Right lobe of liver (tissue), 6 donors: ENCODE measurements around the gene GPSM3. TPM values are rescaled to one million over a fixed set of nuclear protein-coding genes. Genes with fewer than 3 reads are reported as not detected.
"Not testable (repeated sequence)": the region's sequence is repeated elsewhere in the genome, so short reads cannot be mapped to it uniquely, and the experiment has no call there.

Source experiments
- ATAC-seq, 4 donors: fragments of 200-7000 bp; cut with Tn5 transposase; one replicate each; pipeline ENCODE4 v1.9.1; 2020; ENCODE audit warnings: mild to moderate bottlenecking in 4 of 4, moderate library complexity in 4 of 4
- DNase-seq, 3 donors: peaks; one replicate each; pipeline ENCODE4 v3.0.0-alpha.2; 2020
- H3K27ac ChIP-seq, 3 donors: fragments of 200-600 bp; one replicate each; pipeline ENCODE4 v1.8.0; 2022
- H3K27me3 ChIP-seq, 2 donors: fragments of 200-600 bp; one replicate each; pipeline ENCODE4 v1.8.0; 2022
- H3K36me3 ChIP-seq, 4 donors: fragments of 200-600 bp; sonication (generic) in 1 of 4; one replicate each; pipeline versions ENCODE4 v1.5.1 to v1.8.0; 2017 to 2022; ENCODE audit warnings: control low read depth in 1 of 4
- H3K4me1 ChIP-seq, 4 donors: fragments of 200-600 bp; sonication (generic) in 1 of 4; one replicate each; pipeline versions ENCODE4 v1.5.1 to v1.8.0; 2017 to 2022; ENCODE audit warnings: control low read depth in 1 of 4
- H3K4me3 ChIP-seq, 3 donors: fragments of 200-600 bp; one replicate each; pipeline ENCODE4 v1.8.0; 2022
- H3K9me3 ChIP-seq, 4 donors: fragments of 200-600 bp; sonication (generic) in 1 of 4; one replicate each; pipeline versions ENCODE4 v1.5.1 to v1.8.0; 2017 to 2022; ENCODE audit warnings: control low read depth in 1 of 4
- POLR2A ChIP-seq: fragments of 450-650 bp; IDR thresholded peaks from one replicate; pipeline ENCODE4 v1.6.1; 2017; ENCODE audit warnings: antibody characterized with exemption, mild to moderate bottlenecking
- WGBS: methylation state at CpG from one replicate; pipeline ENCODE4 v1.1.6; 2018; ENCODE audit warnings: low coverage, low lambda C conversion rate; ENCODE audit not compliant: insufficient coverage; ENCODE audit errors: missing lambda C conversion rate; 5-methylcytosine and 5-hydroxymethylcytosine counted together
- intact Hi-C, 2 donors: fragments of 100-400 bp; cut with DNase I; formaldehyde crosslinking; loops; one replicate each; pipeline versions ENCODE4 v1.11.2 to v1.14.1; 2022
- total RNA-seq, 6 experiments: library from RNA; depleted of rRNA in 2 of 6; stranded (reverse); fragments of >200 nt in 2 of 6; fragmentation: NEBNext Ultra II Directional in 3 of 6; extraction: Animal tissue kit (Norgen Biotek cat#: 25700) in 3 of 6; gene quantifications; one replicate each; pipeline versions ENCODE4 v1.1.0 to v1.2.4, GENCODE V29; 2016 to 2023
- TF ChIP-seq, protein P1 (sequence below), 4 donors: fragments of 200-600 bp in 3 of 4; fragments of 450-650 bp in 1 of 4; IDR thresholded peaks; one replicate each; pipeline versions ENCODE4 v1.5.1 to v1.8.0; 2016 to 2022; ENCODE audit warnings: antibody characterized with exemption in 4 of 4, mild to moderate bottlenecking in 2 of 4
- donor health status: DM: no; HTN: yes; CAD: no.
- donor health status: DM: no; HTN: no; CAD: no.
- donor health status: DM: no; HTN: no; CAD: no.
- donor health status: DM: no; HTN: yes; CAD: no.
- donor health status: DM: no; HTN: yes; CAD: no.

The GPSM3 gene
- total RNA-seq, 6 experiments from 2014 or later: 3.7 to 9.2 (median 5.7) TPM

DNA sequence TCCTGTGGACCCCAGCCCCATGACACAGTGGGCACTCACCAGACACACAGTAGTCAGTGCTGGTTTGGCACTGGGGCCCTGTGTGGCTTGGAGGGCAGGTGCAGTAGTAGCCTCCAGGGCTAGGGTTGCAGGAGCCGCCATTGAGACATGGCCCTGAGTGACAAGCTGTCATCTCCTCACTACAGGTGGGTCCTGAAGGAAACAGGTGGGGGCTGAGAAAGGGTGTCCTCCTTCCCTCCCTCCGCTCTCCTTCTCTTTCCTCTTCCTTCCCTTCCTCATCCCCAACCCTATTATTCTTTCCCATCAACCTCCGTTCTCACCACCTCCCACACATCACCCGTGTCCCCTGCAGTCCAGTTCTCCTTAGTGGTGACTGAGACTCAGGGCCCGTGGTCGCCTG lies 21.2 kb upstream of the GPSM3 start:
- WGBS: 88% methylated on average over 3 of the region's 6 CpGs
- TF ChIP-seq, protein P1, sequence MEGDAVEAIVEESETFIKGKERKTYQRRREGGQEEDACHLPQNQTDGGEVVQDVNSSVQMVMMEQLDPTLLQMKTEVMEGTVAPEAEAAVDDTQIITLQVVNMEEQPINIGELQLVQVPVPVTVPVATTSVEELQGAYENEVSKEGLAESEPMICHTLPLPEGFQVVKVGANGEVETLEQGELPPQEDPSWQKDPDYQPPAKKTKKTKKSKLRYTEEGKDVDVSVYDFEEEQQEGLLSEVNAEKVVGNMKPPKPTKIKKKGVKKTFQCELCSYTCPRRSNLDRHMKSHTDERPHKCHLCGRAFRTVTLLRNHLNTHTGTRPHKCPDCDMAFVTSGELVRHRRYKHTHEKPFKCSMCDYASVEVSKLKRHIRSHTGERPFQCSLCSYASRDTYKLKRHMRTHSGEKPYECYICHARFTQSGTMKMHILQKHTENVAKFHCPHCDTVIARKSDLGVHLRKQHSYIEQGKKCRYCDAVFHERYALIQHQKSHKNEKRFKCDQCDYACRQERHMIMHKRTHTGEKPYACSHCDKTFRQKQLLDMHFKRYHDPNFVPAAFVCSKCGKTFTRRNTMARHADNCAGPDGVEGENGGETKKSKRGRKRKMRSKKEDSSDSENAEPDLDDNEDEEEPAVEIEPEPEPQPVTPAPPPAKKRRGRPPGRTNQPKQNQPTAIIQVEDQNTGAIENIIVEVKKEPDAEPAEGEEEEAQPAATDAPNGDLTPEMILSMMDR (IDR thresholded peaks at IDR 0.05): no peak
- no peak for TF ChIP-seq POLR2A
- no peak for DNase-seq

DNA sequence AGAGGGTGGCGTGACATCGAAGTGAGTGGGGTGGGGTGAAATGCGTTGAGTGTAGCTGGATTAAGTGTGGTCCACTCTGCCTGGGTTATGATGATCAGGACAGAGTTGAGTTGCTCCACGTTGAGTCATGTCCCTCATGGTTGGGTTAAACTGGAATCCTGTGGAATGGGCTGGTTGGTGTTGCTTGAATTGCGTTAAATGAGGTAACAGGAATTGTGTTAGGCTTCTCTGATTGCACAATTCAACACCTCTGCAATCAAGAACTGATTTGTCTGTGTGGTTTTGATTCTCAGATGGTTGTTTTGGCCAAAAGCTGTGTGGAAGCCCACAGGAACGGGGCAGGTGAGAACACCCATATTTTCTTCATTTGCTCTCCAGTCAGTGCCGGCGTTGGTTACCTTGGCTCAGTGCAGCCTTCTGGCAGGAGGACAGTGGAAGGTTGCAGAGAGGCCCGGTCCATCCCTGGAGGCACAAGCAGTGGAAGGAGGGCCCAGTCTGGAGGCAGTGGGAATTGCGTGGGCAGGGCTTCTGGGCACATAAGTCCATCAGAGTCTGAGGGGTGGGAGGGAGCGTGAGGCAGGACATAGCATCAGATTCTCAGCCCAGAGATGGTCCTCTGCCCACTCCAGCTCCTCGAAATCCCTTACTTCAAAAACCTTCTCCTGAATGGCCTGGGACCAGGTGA lies 19.8 kb upstream of the GPSM3 start:
- intact Hi-C loops: no loop called here
- Histone ChIP-seq H3K27ac (no peak overlapping the region), H3K4me1 (no peaks in the 10 kb centered on the region), H3K36me3 (no peaks in the 10 kb centered on the region), H3K9me3 (no peaks in the 10 kb centered on the region), H3K4me3 (no peak overlapping the region), H3K27me3 (no peaks in the 10 kb centered on the region)
- WGBS: 72% methylated on average over 9 of the region's 12 CpGs
- TF ChIP-seq, protein P1 (IDR thresholded peaks at IDR 0.05): no peak
- TF ChIP-seq POLR2A: no peak
- no peak for DNase-seq
- ATAC-seq: peak in 1 of 4 donors; percentile 7

More for the DNA sequence above, 21.2 kb upstream of the GPSM3 start:
- Histone ChIP-seq H3K27ac (no peak overlapping the region), H3K9me3 (no peaks in the 10 kb centered on the region), H3K36me3 (no peaks in the 10 kb centered on the region), H3K27me3 (no peaks in the 10 kb centered on the region), H3K4me1 (no peaks in the 10 kb centered on the region), H3K4me3 (no peak overlapping the region)
- no peak for ATAC-seq
- intact Hi-C loops: no loop called here

DNA sequence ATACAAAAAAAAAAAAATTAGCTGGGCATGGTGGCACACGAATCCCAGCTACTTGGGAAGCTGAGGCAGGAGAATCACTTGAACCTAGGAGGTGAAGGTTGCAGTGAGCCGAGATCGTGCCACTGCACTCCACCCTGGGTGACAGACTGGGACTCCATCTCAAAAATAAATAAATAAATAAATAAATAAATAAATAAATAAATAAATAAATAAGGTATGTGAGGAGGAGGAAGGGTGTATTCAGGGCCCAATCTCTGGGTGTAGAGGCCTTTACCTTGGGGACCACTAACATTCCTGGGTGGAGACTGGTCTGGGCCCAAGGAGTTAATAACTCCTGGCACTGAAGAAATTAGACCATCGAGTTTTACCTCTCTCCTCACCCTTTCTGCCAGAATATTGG lies 19.0 kb upstream of the GPSM3 start:
- H3K36me3 ChIP-seq, DNase-seq, H3K9me3 ChIP-seq, ATAC-seq, H3K4me3 ChIP-seq, H3K27me3 ChIP-seq, H3K4me1 ChIP-seq, H3K27ac ChIP-seq, intact Hi-C loops: not testable (repeated sequence)
- 77% methylated on average over 2 of the region's 4 CpGs for WGBS

- intact Hi-C loops: no loop called here
- WGBS: 59% methylated on average over 5 of the region's 5 CpGs
- H3K27ac ChIP-seq: no peak overlapping the region
- no peaks in the 10 kb centered on the region for H3K9me3 ChIP-seq
- H3K4me3 ChIP-seq: no peak overlapping the region
- no peak for TF ChIP-seq POLR2A
- TF ChIP-seq, protein P1 (IDR thresholded peaks at IDR 0.05): no peak
- ATAC-seq: no peak
- H3K36me3 ChIP-seq: no peaks in the 10 kb centered on the region
- no peaks in the 10 kb centered on the region for H3K4me1 ChIP-seq
- no peaks in the 10 kb centered on the region for H3K27me3 ChIP-seq
- DNase-seq: no peak
Observed at GRCh38 chr6:32210191-32210601, 17.8 kb upstream of the GPSM3 start.

DNA sequence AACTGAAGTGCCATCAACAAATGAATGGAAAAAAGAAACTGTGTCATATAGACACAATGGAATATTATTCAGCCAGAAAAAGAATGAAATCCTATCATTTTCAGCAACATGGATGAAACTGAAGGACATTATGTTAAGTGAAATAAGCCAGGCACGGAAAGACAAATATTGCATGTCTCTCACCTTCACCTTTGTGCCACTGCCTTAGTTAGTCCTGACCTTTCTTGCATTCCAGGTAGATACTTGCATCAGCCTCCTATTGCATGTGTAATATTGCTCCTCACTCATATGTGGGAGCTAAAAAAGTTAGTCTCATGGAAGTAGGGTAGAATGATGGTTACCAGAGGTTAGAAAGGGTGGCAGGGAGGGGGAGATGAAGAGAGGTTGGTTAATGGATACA lies 16.6 kb upstream of the GPSM3 start:
- H3K27me3 ChIP-seq: no peaks in the 10 kb centered on the region
- H3K9me3 ChIP-seq: no peaks in the 10 kb centered on the region
- ATAC-seq: no peak
- no peaks in the 10 kb centered on the region for H3K4me1 ChIP-seq
- H3K27ac ChIP-seq: no peak overlapping the region
- no peak overlapping the region for H3K4me3 ChIP-seq
- no peak for DNase-seq
- 18% methylated on average over 1 of the region's 1 CpG for WGBS
- intact Hi-C loops: no loop called here
- no peak for TF ChIP-seq POLR2A
- H3K36me3 ChIP-seq: no peaks in the 10 kb centered on the region
